ENCODE results near the gene DAPL1.

The DAPL1 gene

DNA sequence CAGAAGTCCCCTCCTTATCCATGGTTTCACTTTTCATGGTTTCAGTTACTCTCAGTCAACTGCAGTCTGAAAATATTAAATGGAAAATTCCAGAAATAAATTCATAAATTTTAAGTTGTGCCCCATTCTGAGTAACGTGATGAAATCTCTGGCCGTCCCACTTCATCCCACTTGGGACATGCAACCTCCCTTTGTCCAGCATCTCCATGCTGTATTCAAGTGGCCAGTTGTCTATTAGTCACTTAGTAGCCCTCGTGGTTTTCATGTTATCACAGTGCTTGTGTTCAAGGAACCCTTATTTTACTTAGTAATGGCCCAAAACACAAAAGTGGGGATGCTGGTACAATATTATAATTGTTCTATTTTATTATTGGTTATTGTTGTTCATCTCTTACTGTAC lies 18.0 kb upstream of the DAPL1 start:
- no peak for DNase-seq (ENCODE audit: low read depth in 2 of 2)

DNA sequence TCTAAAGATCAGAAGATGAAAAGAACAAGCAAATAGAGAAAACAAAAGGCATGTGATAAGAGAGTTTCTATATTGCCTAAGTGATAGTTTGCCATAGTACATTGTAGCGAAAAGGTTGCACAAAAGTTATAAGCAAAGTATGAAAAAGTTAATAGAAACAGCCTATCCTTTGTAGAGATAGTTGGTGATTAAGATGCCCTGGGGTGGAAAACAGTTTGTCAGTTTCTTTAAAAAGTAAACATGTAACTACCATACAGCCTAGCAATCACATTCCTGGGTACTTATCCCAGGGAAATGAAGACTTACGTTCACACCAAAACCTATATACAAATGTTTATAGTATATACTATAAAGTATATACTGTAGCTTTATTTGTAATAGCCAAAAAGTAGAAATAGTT lies 16.9 kb upstream of the DAPL1 start:
- no peak for DNase-seq (ENCODE audit: low read depth in 2 of 2)

GRCh38 chr2:158779621-158780020 lies 15.5 kb upstream of the DAPL1 start:
- DNase-seq (ENCODE audit: low read depth in 2 of 2) = no peak

DNA sequence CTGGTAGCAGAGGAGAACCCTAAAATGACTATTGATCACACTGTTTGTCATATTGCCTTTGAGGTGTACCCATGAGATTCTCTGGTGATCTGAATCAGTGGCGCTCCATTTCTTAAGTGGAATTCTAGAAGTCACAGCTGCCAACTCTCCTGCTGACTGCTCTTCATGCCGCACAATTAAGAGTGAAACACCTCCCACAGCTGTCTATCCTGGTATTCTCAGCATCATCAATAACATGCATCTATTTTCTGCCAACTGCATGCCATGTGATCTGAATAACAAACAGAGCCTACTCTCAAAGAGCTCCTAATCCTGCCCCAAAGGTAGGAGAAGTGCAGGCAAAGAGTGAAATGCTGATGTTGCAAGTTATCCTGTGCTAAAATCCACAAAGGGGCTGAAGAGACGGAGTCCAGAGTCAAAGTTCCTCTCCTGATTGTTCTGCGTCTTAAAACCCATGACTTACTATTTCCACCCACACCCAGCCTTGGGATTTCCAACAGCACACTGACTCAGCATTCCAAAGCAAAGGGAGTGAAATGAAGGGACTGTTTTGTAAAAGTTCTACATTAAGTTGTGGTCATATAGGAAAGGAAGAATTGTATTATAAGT lies 13.7 kb upstream of the DAPL1 start:
- no peak for DNase-seq (ENCODE audit: low read depth in 2 of 2)

- no peak for DNase-seq (ENCODE audit: low read depth in 2 of 2)
Measured at GRCh38 chr2:158782136-158782535, 13.0 kb upstream of the DAPL1 start.

DNA sequence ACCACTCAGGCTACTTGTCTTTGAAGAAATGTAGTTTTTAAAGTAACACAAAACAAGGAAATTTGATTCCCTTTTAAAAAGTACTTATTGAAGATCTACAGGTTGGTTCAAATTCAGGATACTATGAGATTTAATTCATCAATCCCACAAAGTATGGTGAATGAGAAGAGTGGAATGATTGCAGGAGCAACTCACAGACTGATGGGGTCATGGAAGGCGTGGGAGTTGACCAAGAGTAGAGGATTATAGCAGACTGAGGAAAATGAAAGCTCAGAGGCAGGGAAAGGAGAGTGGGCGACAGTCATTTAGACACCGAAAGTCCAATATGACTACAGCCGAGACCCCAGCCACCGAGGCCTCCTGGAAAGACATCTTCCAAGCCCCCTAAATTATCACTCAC lies 12.5 kb upstream of the DAPL1 start:
- no peak for DNase-seq (ENCODE audit: low read depth in 2 of 2)

- DNase-seq (ENCODE audit: low read depth in 2 of 2) = no peak
Measured at GRCh38 chr2:158783923-158784322, 11.2 kb upstream of the DAPL1 start.

GRCh38 chr2:158786897-158787296 lies 8.2 kb upstream of the DAPL1 start:
- no peak for DNase-seq (ENCODE audit: low read depth in 2 of 2)

DNA sequence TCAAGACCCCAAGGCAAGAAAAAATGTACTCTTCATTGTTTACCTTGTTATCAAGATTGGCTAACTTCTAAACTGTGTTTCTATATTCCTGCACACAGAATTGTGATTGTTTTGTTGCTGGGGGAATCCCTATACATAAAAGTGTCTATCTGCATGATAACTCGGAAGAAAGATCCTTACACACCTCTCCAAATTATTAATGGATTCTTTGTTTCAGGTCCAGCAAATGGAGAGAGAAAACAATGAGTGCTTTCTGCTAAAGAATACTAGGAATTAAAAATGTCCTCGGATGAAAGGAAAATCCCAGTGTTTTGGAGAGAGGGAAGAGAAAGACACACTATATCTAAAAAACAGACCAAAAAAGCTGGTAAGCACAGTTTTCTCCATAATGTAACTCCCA lies 6.2 kb upstream of the DAPL1 start:
- DNase-seq (ENCODE audit: low read depth in 2 of 2) = no peak

DNA sequence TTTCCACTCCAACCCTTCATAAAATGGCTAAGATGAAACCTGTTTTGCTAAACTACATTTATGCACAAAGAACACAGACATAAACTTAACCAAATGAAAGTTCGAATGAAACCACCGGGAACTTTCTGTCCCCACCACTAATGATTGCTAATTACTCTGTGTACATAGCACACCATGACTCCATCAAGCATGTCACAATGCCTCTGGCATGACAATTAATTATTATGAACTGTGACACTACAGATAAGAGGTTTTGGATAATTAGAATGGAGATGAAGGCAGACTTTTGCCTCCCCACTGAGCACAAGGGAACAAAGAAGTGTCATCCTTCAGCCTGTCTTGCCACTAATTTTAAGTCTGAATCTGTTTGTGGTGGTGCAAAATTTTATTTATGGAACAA lies 1.5 kb downstream of the DAPL1 start:
- no peak for DNase-seq (ENCODE audit: low read depth in 2 of 2)

GRCh38 chr2:158797963-158798700 lies 3.0 kb downstream of the DAPL1 start:
- no peak for DNase-seq (ENCODE audit: low read depth in 2 of 2)

GRCh38 chr2:158799181-158799580 lies 4.1 kb downstream of the DAPL1 start:
- no peak for DNase-seq (ENCODE audit: low read depth in 2 of 2)

DNA sequence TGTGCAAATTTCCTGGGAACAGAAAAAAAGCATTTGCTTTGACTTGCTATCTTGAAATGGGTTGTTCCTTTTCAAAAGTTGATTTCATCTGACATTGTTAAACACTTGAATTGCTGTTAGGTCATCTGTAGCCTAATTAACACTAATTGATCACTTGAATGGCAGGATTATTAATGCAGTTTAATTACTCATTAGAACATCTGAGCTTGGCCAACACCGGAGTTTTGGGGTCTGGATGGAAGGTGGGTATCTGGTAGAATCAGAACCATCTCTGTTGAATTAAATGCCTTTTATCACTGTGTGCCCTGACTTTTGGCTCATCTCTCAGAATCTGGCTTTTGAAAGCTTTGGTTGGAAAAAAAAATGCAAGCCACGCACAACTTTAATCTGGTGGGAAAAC lies 8.4 kb downstream of the DAPL1 start:
- no peak for DNase-seq (ENCODE audit: low read depth in 2 of 2)

- no peak for DNase-seq (ENCODE audit: low read depth in 2 of 2)
Measured at GRCh38 chr2:158805255-158805654, 10.1 kb downstream of the DAPL1 start.

DNA sequence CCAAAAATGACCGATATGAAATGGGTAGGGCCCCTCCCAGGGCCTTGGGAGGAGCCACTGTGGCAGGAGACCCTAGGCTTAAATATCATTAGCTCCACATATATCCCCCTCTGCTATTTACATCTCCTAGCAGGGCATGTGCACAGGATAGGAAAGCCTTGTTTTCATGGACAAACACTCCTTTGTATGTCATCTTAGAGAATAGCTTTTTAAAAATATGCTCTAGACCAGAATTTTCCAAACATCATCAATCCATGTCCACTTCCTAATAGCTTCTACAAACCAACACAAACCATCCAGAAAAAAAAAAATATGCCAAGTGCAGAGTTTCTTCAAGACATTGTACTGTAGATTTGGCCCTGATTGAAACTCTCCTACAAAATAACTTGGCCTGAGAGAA lies 10.8 kb downstream of the DAPL1 start:
- DNase-seq (ENCODE audit: low read depth in 2 of 2) = no peak

- DNase-seq (ENCODE audit: low read depth in 2 of 2) = no peak
Measured at GRCh38 chr2:158806941-158807340, 11.8 kb downstream of the DAPL1 start.

DNA sequence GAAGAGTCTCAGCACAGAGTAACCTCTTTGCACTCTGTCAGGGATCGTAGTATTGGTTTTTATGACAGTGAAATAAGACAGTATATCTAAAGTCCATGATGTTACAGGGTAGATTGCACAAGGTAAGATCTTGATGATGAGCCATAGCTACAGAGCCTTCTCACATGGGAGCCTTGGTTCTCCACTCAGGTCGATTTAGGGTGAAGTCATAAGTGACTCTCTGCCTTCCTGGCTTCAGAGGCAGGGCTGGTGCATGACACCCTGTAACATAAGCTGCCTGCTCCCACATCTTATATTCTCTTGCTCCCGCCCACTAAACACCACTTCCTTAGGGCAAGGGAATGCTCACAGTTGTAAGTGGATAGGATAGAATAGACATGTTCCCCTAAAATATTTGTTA lies 13.3 kb downstream of the DAPL1 start:
- no peak for DNase-seq (ENCODE audit: low read depth in 2 of 2)

GRCh38 chr2:158809816-158810215 lies 14.7 kb downstream of the DAPL1 start:
- DNase-seq (ENCODE audit: low read depth in 2 of 2) = no peak

- no peak for DNase-seq (ENCODE audit: low read depth in 2 of 2)
Measured at GRCh38 chr2:158810731-158811460, 15.8 kb downstream of the DAPL1 start.

DNA sequence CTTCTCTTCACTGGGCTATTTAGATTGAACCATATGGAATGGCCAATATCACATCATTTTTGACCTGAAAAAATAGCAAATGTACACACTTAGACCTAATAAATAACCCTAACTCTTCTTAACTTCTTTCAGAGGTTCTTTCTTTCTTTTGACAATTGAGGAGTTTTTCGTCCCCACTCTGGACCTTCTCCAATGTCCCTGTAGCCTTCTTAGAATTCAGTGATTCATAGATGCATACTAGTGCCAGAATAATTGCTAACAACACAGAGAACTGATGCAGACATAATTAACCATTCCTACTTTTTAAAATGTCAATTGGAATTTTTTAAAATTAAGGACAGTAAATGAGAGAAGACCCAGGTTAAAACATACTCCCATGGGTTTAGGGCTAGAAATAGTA lies 20.0 kb downstream of the DAPL1 start:
- DNase-seq (ENCODE audit: low read depth in 2 of 2) = no peak

DNA sequence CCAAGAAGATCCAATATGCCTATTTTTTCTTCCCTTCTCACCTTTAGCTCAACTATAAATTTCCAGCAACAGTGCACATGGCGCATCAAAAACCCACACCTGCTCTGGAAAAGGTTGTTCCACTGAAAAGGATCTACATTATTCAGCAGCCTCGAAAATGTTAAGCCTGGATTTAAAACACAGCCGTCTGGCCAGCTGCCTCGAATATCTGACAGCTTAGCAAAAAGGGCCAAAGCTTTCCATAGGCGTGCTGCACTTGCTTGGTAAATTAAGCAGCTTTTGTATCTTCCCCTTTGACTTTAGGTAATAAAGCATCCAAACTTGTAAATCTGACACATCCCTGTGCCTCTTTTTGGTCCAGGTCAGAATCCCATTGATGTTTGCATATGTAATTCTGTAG lies 20.5 kb downstream of the DAPL1 start:
- no peak for DNase-seq (ENCODE audit: low read depth in 2 of 2)

DNA sequence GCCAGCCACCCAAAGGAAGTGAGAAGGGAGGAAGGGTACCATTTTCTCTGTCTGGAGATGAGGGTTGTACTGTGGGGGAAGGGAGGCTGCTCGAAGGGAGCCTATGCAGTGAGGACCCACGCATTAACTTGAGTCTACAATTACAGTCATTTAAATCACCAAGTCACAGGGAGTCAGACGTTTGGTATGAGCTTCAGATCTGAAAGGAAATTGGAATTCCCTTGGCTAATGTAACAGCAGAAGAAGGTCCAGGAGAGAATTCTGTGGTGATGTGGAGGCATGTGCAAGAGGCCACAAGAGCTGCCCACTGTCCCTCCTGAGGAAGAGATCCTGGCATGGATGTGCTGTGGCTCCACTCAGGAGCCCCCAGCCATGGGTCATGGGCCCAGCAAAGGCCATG lies 22.5 kb downstream of the DAPL1 start:
- no peak for DNase-seq (ENCODE audit: low read depth in 2 of 2)

- no peak for DNase-seq (ENCODE audit: low read depth in 2 of 2)
Measured at GRCh38 chr2:158818511-158818910, 23.4 kb downstream of the DAPL1 start.

Data from stimulated activated CD8-positive, alpha-beta memory T cell treated with anti-CD3 and anti-CD28 coated beads, Interleukin-7, amount 100 ng/mL, for 1 hour (primary cell).